Ovary (tissue), 9 donors: ENCODE measurements around the gene PIK3R5. TPM values are rescaled to one million over a fixed set of nuclear protein-coding genes. Genes with fewer than 3 reads are reported as not detected.

Experiments used
- DNase-seq, 5 donors: peaks; one replicate each; pipeline ENCODE4 v3.0.0-alpha.2; 2019 to 2020
- H3K27ac ChIP-seq, 2 donors: fragments of 200-600 bp; one replicate each; pipeline versions ENCODE4 v1.5.1 to v1.8.0; 2019 to 2022
- H3K27me3 ChIP-seq: fragments of 200-600 bp; one replicate; pipeline ENCODE4 v1.8.0; 2022
- H3K36me3 ChIP-seq: fragments of 200-600 bp; sonication (generic); one replicate; pipeline ENCODE4 v1.5.1; 2019
- H3K4me1 ChIP-seq: one replicate; pipeline ENCODE4 v1.8.1; 2013; ENCODE audit warnings: mild to moderate bottlenecking, moderate library complexity; ENCODE audit not compliant: insufficient read depth
- H3K4me3 ChIP-seq: fragments of 200-600 bp; sonication (generic); one replicate; pipeline ENCODE4 v1.5.1; 2017
- H3K9me3 ChIP-seq, 2 donors: fragments of 200-600 bp in 1 of 2; sonication (generic) in 1 of 2; one replicate each; pipeline versions ENCODE4 v1.5.1 to v1.8.1; 2013 to 2019; ENCODE audit warnings: mild to moderate bottlenecking in 1 of 2, moderate library complexity in 1 of 2
- CTCF ChIP-seq, 3 donors: fragments of 450-650 bp in 2 of 3; fragments of 200-600 bp in 1 of 3; IDR thresholded peaks; one replicate each; pipeline versions ENCODE4 v1.5.1 to v1.8.0; 2016 to 2022; ENCODE audit warnings: antibody characterized with exemption in 3 of 3, mild to moderate bottlenecking in 1 of 3
- EP300 ChIP-seq: sonication (generic); formaldehyde crosslinking; IDR thresholded peaks from one replicate; pipeline ENCODE4 v1.6.1; 2017; ENCODE audit warnings: antibody characterized with exemption
- POLR2A ChIP-seq: fragments of 450-650 bp; IDR thresholded peaks from one replicate; pipeline ENCODE4 v1.6.1; 2017; ENCODE audit warnings: antibody characterized with exemption, mild to moderate bottlenecking, moderate library complexity
- WGBS, 3 donors: extraction: QIAGEN DNeasy Blood & Tissue Kit in 1 of 3; methylation state at CpG; one replicate each; pipeline versions ENCODE4 v1.1.5 to v1.1.7; 2013 to 2017; 5-methylcytosine and 5-hydroxymethylcytosine counted together
- intact Hi-C, 4 donors: fragments of 100-400 bp; cut with DNase I; formaldehyde crosslinking; loops; one replicate each; pipeline versions ENCODE4 v1.11.0 to v1.15.1; 2022 to 2023
- polyA plus RNA-seq, 2 donors: library from polyadenylated mRNA; stranded (reverse); fragments of 200-250 nt in 1 of 2; fragments of 350-450 nt in 1 of 2; fragmentation: Illumina TruSeq in 1 of 2; extraction: RNeasy Lipid Tissue Mini Kit (QIAGEN cat#74804) in 1 of 2; gene quantifications; one replicate each; pipeline ENCODE4 v1.2.3, GENCODE V29; 2013 to 2014
- total RNA-seq, 7 donors: library from RNA; depleted of rRNA in 2 of 7; stranded (reverse); fragments of >200 nt in 2 of 7; fragmentation: NEBNext Ultra II Directional in 3 of 7; extraction: Animal tissue kit (Norgen Biotek cat#: 25700) in 3 of 7; gene quantifications; one replicate each; pipeline versions ENCODE4 v1.1.0 to v1.2.4, GENCODE V29; 2016 to 2023
- donor health status: DM: no; HTN: no; CAD: no; lungs with moderate emphysema.
- donor health status: DM: no; HTN: no; CAD: no.
- donor health status: Bipolar disorder and iron deficiency.
- donor health status: DM: yes; HTN: yes; CAD: no.
- donor health status: DM: no; HTN: no; CAD: no.
- donor health status: DM: yes; HTN: yes; CAD: no.

Gene PIK3R5
- total and polyA plus RNA-seq, 9 donors = 0.86 to 8.9 (median 3.7) TPM

GRCh38 chr17:8925808-8926207 lies 39.7 kb downstream of the PIK3R5 start:
- intact Hi-C loops = no loop called here
- Histone ChIP-seq H3K9me3 (no peaks in the 10 kb centered on the region), H3K27ac (no peak overlapping the region), H3K27me3 (no peaks in the 10 kb centered on the region), H3K36me3 (no peaks in the 10 kb centered on the region), H3K4me1 (no peaks in the 10 kb centered on the region), H3K4me3 (no peak overlapping the region)
- TF ChIP-seq POLR2A (no peak), EP300 (no peak), CTCF (IDR thresholded peaks at IDR 0.05) (no peak)
- WGBS, 3 donors = 80 to 86% (median 80%) methylated on average over 4 of the region's 4 CpGs
- DNase-seq = no peak

- Histone ChIP-seq H3K9me3 (no peaks in the 10 kb centered on the region), H3K27me3 (no peaks in the 10 kb centered on the region), H3K4me1 (no peaks in the 10 kb centered on the region), H3K27ac (no peak overlapping the region), H3K36me3 (no peaks in the 10 kb centered on the region), H3K4me3 (no peak overlapping the region)
- TF ChIP-seq CTCF (IDR thresholded peaks at IDR 0.05) (no peak), POLR2A (no peak), EP300 (no peak)
- no peak for DNase-seq
- intact Hi-C loops = no loop called here
Observed at GRCh38 chr17:8925141-8925540, 40.4 kb downstream of the PIK3R5 start.

GRCh38 chr17:8924595-8924994 lies 40.9 kb downstream of the PIK3R5 start:
- Histone ChIP-seq H3K27ac (no peak overlapping the region), H3K27me3 (no peaks in the 10 kb centered on the region), H3K4me3 (no peak overlapping the region), H3K9me3 (no peaks in the 10 kb centered on the region), H3K4me1 (no peaks in the 10 kb centered on the region), H3K36me3 (no peaks in the 10 kb centered on the region)
- no peak for TF ChIP-seq POLR2A
- TF ChIP-seq CTCF (IDR thresholded peaks at IDR 0.05) = no peak
- no peak for TF ChIP-seq EP300
- intact Hi-C loops = no loop called here
- no peak for DNase-seq
- 71 to 80% (median 77%) methylated on average over 6 of the region's 6 CpGs for WGBS, 3 donors

GRCh38 chr17:8923762-8924161 lies 41.7 kb downstream of the PIK3R5 start:
- Histone ChIP-seq H3K36me3 (no peaks in the 10 kb centered on the region), H3K4me1 (no peaks in the 10 kb centered on the region), H3K27me3 (no peaks in the 10 kb centered on the region), H3K27ac (no peak overlapping the region), H3K4me3 (no peak overlapping the region), H3K9me3 (no peaks in the 10 kb centered on the region)
- TF ChIP-seq CTCF (IDR thresholded peaks at IDR 0.05) = no peak
- 85 to 91% methylated on average over 1 of the region's 1 CpG; no CpG with 5 or more reads in 1 of the 3 donors for WGBS, 3 donors
- DNase-seq = no peak
- intact Hi-C loops = no loop called here

GRCh38 chr17:8922928-8923327 lies 42.6 kb downstream of the PIK3R5 start:
- intact Hi-C loops = no loop called here
- WGBS, 3 donors = 81 to 83% (median 83%) methylated on average over 4 of the region's 4 CpGs
- no peak overlapping the region for H3K4me3 ChIP-seq
- no peak for DNase-seq
- no peaks in the 10 kb centered on the region for H3K9me3 ChIP-seq
- H3K36me3 ChIP-seq = no peaks in the 10 kb centered on the region
- H3K27me3 ChIP-seq = no peaks in the 10 kb centered on the region
- H3K27ac ChIP-seq = no peak overlapping the region
- no peaks in the 10 kb centered on the region for H3K4me1 ChIP-seq
- no peak for TF ChIP-seq CTCF (IDR thresholded peaks at IDR 0.05)
- no peak for TF ChIP-seq EP300
- no peak for TF ChIP-seq POLR2A
